Kidney (tissue), 14 donors: ENCODE results near the gene GGT6. TPM values are rescaled to one million over a fixed set of nuclear protein-coding genes. Genes with fewer than 3 reads are reported as not detected.

ENCODE experiments used
- DNase-seq, 5 donors: peaks; one replicate each; pipeline ENCODE4 v3.0.0-alpha.2; 2013 to 2020
- FAIRE-seq: peaks from 2 replicates; lab custom pipeline; 2012; peaks lifted over from hg19 to GRCh38; lab: Jason Lieb, UNC
- H3K27ac ChIP-seq, 2 donors: one replicate each; pipeline ENCODE4 v1.7.0; 2013; ENCODE audit warnings: low read depth in 2 of 2, low read length in 2 of 2, inconsistent platforms in 1 of 2
- H3K27me3 ChIP-seq: one replicate; pipeline ENCODE4 v1.7.1; 2013; ENCODE audit warnings: low read length, inconsistent platforms; ENCODE audit not compliant: control insufficient read depth, insufficient read depth
- H3K36me3 ChIP-seq, 3 donors: one replicate each; pipeline versions ENCODE4 v1.7.0 to v1.7.1; 2013; ENCODE audit warnings: low read length in 3 of 3, control low read depth in 1 of 3, inconsistent platforms in 1 of 3; ENCODE audit not compliant: insufficient read depth in 3 of 3, control insufficient read depth in 2 of 3
- H3K4me1 ChIP-seq, 3 donors: one replicate each; pipeline versions ENCODE4 v1.7.0 to v1.7.1; 2013; ENCODE audit warnings: low read length in 3 of 3, inconsistent platforms in 1 of 3, low read depth in 1 of 3; ENCODE audit not compliant: control insufficient read depth in 2 of 3, insufficient read depth in 2 of 3
- H3K4me3 ChIP-seq, 3 donors: one replicate each; pipeline versions ENCODE4 v1.7.0 to v1.8.1; 2013; ENCODE audit warnings: low read length in 3 of 3, control low read depth in 1 of 3, inconsistent platforms in 1 of 3
- H3K9ac ChIP-seq, 3 donors: one replicate each; pipeline versions ENCODE4 v1.7.0 to v1.7.1; 2013; ENCODE audit warnings: low read length in 3 of 3, control low read depth in 1 of 3, inconsistent platforms in 1 of 3
- H3K9me3 ChIP-seq, 3 donors: one replicate each; pipeline versions ENCODE4 v1.7.0 to v1.7.1; 2013; ENCODE audit warnings: low read length in 3 of 3, control low read depth in 1 of 3, inconsistent platforms in 1 of 3; ENCODE audit not compliant: control insufficient read depth in 2 of 3, insufficient read depth in 1 of 3
- intact Hi-C: fragments of 100-400 bp; cut with DNase I; formaldehyde crosslinking; loops from one replicate; pipeline ENCODE4 v1.11.1; 2022
- polyA plus RNA-seq: library from polyadenylated mRNA; stranded (reverse); fragments of 350-450 nt; fragmentation: Illumina TruSeq; extraction: RNeasy Lipid Tissue Mini Kit (QIAGEN cat#74804); gene quantifications from one replicate; pipeline ENCODE4 v1.2.3, GENCODE V29; 2014; ENCODE audit warnings: low read depth, low replicate concordance; ENCODE audit not compliant: insufficient read depth
- total RNA-seq: library from RNA; stranded (reverse); fragmentation: NEBNext Ultra II Directional; extraction: Animal tissue kit (Norgen Biotek cat#: 25700); gene quantifications from one replicate; pipeline ENCODE4 v1.2.1, GENCODE V29; 2021
- TF ChIP-seq, protein P1 (sequence below): IDR thresholded peaks from 3 replicates; pipeline ENCODE4 v1.5.1; 2012; ENCODE audit warnings: mild to moderate bottlenecking, moderate library complexity, borderline replicate concordance; ENCODE audit not compliant: insufficient read depth; ENCODE audit errors: extremely low read depth
- donor health status: control.
- donor health status: control.
- donor health status: control.
- donor health status: control.
- donor health status: control.
- donor health status: DM: yes; HTN: yes; CAD: no.
- donor health status: Normal renal cell carcinoma (clear cell type).

The GGT6 gene
- total and polyA plus RNA-seq, 2 donors from 2014 or later: 16.8 to 51.4 TPM

DNA sequence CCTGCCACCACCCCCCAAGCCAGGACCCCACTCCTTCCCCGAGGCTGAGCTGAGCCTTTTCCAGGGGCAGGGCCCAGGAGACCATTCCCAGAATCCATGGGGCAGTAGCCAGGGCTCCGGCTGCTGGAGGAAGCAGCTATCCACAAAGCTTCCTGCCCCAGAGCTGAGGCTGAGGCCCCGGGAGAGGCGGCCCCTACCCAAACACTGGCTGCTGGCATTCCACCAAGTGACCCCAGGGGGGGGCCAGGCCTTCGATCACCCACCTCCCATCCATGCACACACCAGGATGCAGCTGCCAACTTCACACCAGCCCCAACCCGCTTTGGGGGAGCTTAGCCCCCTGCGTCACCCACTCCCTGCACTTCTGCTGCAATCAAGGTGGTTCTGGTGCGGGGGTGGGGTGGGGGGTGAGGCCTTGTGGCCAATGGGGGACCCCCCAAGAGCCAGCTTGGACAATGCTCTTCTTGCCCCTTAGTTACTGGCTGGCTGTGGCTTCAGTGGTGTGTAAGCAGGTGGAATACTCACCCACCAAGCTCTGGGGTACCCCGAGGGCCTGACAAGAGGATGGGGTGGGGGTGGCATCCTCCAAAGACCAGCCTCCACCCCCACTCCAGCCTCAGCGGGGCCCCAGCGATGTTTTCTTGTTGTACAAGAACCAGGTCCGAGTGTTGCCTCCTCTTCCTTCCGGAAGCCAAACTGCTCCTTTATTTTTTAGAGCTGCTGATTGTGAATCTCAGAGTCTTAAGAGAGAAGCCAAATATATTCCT lies 22.0 kb downstream of the GGT6 start:
- intact Hi-C loops: no loop called here
- Histone ChIP-seq H3K9ac (no peak overlapping the region), H3K27me3 (no peaks in the 10 kb centered on the region), H3K36me3 (no peaks in the 10 kb centered on the region), H3K4me3 (no peak overlapping the region), H3K27ac (no peak overlapping the region), H3K9me3 (no peaks in the 10 kb centered on the region), H3K4me1 (peaks cover 0 to 13% (median 4%) of the 10 kb centered on the region in 3 donors)
- DNase-seq (peak in 1 of 5 donors; percentile 57), FAIRE-seq (no peak)
- TF ChIP-seq, protein P1, sequence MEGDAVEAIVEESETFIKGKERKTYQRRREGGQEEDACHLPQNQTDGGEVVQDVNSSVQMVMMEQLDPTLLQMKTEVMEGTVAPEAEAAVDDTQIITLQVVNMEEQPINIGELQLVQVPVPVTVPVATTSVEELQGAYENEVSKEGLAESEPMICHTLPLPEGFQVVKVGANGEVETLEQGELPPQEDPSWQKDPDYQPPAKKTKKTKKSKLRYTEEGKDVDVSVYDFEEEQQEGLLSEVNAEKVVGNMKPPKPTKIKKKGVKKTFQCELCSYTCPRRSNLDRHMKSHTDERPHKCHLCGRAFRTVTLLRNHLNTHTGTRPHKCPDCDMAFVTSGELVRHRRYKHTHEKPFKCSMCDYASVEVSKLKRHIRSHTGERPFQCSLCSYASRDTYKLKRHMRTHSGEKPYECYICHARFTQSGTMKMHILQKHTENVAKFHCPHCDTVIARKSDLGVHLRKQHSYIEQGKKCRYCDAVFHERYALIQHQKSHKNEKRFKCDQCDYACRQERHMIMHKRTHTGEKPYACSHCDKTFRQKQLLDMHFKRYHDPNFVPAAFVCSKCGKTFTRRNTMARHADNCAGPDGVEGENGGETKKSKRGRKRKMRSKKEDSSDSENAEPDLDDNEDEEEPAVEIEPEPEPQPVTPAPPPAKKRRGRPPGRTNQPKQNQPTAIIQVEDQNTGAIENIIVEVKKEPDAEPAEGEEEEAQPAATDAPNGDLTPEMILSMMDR: no peak

DNA sequence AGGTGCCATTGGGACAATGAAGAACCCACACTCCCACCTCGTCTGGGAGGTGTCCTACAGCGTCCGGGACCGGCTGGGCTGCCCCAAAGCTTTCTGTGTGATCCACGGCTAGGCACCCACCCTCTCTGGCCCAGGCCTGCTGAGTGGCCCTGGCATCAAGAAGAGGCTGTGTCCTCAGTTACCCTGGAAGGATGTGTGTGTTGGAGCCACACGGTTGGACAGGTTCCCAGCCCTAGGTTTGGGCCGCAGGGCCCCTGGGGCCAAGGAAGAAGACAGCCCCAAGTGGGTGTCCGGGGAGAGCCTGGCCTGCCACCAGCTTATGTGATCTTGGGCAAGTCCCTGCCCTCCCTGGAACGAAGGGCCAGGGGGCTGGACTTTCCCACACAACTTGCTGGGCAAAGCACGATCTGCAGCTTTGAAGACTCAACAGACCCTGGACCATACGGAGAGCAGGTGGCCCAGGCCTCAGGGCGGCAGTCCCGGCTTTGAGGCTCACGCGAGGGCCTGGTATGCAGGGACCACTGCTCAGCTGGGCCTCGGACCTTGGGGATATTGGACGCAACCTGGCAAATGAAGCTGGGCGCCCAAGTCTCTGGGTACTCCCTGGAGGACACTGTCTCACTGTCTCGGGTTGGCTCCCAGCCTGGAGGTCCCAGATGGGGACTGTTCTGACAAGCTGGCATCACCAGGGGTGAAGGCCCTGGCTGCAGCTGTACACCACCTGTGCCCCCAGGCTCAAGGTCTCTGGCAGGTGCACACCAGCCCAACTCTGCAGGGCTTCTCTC lies 22.7 kb downstream of the GGT6 start:
- no peaks in the 10 kb centered on the region for H3K9me3 ChIP-seq
- no peaks in the 10 kb centered on the region for H3K36me3 ChIP-seq
- peaks cover 0 to 15% (median 4%) of the 10 kb centered on the region in 3 donors for H3K4me1 ChIP-seq
- intact Hi-C loops: no loop called here
- TF ChIP-seq, protein P1: no peak
- H3K4me3 ChIP-seq: no peak overlapping the region
- peak overlapping the region; percentile 41 to 67 for H3K27ac ChIP-seq
- H3K9ac ChIP-seq: no peak overlapping the region
- H3K27me3 ChIP-seq: no peaks in the 10 kb centered on the region
- FAIRE-seq: no peak
- peak in 1 of 5 donors; percentile 76 for DNase-seq

DNA sequence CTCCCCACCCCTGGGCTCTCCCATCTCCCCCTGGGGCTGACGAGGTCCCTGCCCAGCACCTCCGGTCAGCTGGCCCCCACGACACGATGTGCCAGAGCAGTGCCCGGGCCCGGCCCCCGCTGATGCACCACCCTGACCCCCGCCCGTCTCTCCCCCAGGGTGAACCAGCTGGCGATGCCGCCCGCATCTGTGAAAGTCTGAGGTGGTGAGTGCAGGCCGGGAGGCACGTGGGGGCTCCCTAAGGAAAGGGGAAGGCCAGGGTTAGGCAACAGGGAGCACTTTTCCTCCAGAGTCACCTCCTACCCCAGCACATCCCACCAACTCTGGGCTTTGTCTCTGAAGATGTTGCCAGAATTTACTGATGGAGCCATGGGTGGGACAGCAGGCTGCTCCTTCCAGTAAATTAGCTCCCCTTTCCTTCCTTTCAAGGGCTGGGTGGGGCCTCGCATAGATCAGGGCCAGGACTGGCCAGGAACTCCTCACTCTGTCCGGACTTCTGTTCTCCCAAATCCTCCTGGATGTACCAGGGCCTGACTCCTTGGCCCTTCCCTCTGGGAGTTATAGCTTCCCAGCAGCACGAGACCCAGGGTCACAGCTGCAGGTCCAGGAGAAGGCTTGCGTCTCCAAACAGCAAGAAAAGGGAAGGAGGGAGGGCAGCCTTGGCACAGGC lies 23.5 kb downstream of the GGT6 start:
- Histone ChIP-seq H3K27me3 (no peaks in the 10 kb centered on the region), H3K9ac (no peak overlapping the region), H3K4me3 (no peak overlapping the region), H3K4me1 (peaks cover 0 to 17% (median 4%) of the 10 kb centered on the region in 3 donors), H3K36me3 (peaks cover 0 to 4% (median 0%) of the 10 kb centered on the region in 3 donors), H3K9me3 (no peaks in the 10 kb centered on the region), H3K27ac (peak overlapping the region; percentile 47 to 67)
- TF ChIP-seq, protein P1: no peak
- intact Hi-C loops: no loop called here
- DNase-seq: peak in 1 of 5 donors; percentile 84
- FAIRE-seq: no peak
